K562 (cell line): ENCODE data around the gene PPARD.

Source experiments
- FOXM1 ChIP-seq, 2 experiments: fragments of 450-650 bp in 1 of 2; sonication (generic) in 1 of 2; formaldehyde crosslinking in 1 of 2; IDR thresholded peaks; 2 replicates each; pipeline versions ENCODE4 v1.6.1 to v1.9.0; 2017 to 2022; ENCODE audit warnings: low read depth in 2 of 2, mild to moderate bottlenecking in 2 of 2, missing genetic modification reagents in 1 of 2, moderate library complexity in 1 of 2
- HOMEZ ChIP-seq: fragments of 250-450 bp; sonication (Bioruptor Pico); IDR thresholded peaks from 2 replicates; pipeline ENCODE4 v1.4.0; 2020; ENCODE audit warnings: mild to moderate bottlenecking, moderate library complexity
- MYNN ChIP-seq, 2 experiments: sonication (generic); formaldehyde crosslinking in 1 of 2; IDR thresholded peaks; 2 replicates each; pipeline versions ENCODE4 v1.5.0 to v1.6.1; 2016 to 2020; ENCODE audit warnings: antibody characterized with exemption in 1 of 2, missing genetic modification reagents in 1 of 2
- NFRKB ChIP-seq: fragments of 450-650 bp; IDR thresholded peaks from 2 replicates; pipeline ENCODE4 v1.6.1; 2016; ENCODE audit warnings: low read depth
- RFX5 ChIP-seq: IDR thresholded peaks from 2 replicates; pipeline ENCODE4 v1.6.1; 2011; ENCODE audit warnings: low read depth, mild to moderate bottlenecking, improper control_type of control experiment, low read length
- ZBTB34 ChIP-seq: fragments of 250-450 bp; sonication (Bioruptor Pico); IDR thresholded peaks from 2 replicates; pipeline ENCODE4 v1.8.0; 2021; ENCODE audit warnings: mild to moderate bottlenecking, moderate library complexity

- TF ChIP-seq ZBTB34 (CRISPR knock-in tag): no peak
- TF ChIP-seq MYNN (IDR thresholded peaks at IDR 0.05): no peak
- TF ChIP-seq MYNN (CRISPR knock-in tag; IDR thresholded peaks at IDR 0.05): no peak
- no peak for TF ChIP-seq FOXM1 (IDR thresholded peaks at IDR 0.05; ENCODE audit: low read depth)
- TF ChIP-seq FOXM1 (CRISPR knock-in tag; IDR thresholded peaks at IDR 0.05; ENCODE audit: low read depth): no peak
- TF ChIP-seq RFX5: no peak
- no peak for TF ChIP-seq HOMEZ (CRISPR knock-in tag)
- no peak for TF ChIP-seq NFRKB
These were observed 77.1 kb downstream of the PPARD start for GRCh38 chr6:35419417-35419816.
